HG03103 (cell line): ENCODE data around the gene ROR1.

Source experiments
- ATAC-seq: cut with Tn5 transposase; IDR thresholded peaks from one replicate; pipeline ENCODE4 v1.9.1; 2021; ENCODE audit warnings: low read depth; ENCODE audit not compliant: unreplicated experiment

The ROR1 gene

DNA sequence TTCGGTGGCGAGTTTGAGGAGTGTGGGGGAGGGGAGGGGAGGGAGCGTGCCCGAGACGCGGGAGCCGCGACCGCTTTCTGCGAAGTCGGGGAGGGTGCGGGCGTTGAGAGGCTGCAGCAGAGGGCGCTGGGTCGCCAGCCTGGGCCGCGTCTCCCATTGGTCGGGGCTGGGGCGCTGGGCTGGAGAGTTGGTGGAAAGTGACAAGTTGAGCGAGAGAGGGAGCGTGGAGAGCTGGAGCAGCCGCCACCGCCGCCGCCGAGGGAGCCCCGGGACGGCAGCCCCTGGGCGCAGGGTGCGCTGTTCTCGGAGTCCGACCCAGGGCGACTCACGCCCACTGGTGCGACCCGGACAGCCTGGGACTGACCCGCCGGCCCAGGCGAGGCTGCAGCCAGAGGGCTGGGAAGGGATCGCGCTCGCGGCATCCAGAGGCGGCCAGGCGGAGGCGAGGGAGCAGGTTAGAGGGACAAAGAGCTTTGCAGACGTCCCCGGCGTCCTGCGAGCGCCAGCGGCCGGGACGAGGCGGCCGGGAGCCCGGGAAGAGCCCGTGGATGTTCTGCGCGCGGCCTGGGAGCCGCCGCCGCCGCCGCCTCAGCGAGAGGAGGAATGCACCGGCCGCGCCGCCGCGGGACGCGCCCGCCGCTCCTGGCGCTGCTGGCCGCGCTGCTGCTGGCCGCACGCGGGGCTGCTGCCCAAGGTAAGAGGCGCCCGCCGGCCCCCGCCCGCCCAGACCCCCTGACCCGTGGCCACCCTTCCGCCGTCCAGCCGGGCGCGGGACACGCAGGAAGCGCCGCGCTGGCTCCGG lies at the start of gene ROR1:
TSS of gene ROR1 (plus strand) at position 203 of the 802 bp plus-strand sequence.
- peak; percentile 84 for ATAC-seq

DNA sequence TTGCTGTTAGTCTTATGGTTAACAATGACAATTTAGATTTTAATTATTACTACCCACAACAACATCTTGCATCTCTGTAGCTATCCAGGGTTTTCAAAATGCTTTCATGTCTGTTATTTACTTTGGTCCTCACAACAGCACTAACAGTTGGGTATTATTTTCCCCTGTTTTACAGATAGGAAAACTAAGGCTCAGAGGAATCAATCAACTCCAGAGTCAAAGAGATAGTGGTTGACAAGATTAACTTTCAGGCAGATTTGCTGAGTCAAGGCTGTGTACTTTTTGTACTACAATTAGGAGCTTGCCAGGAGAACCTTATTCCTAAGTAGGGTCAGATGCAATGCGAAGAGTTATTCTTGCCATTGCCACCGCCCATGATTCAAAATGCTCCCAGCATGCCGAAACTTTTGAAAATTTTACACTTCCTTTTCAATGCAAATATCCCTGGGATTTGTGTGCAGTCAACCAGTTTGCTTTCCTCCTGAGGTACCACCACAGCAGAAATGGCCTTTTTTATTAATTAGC lies 49.4 kb upstream of the ROR1 start:
- ATAC-seq, result no peak

DNA sequence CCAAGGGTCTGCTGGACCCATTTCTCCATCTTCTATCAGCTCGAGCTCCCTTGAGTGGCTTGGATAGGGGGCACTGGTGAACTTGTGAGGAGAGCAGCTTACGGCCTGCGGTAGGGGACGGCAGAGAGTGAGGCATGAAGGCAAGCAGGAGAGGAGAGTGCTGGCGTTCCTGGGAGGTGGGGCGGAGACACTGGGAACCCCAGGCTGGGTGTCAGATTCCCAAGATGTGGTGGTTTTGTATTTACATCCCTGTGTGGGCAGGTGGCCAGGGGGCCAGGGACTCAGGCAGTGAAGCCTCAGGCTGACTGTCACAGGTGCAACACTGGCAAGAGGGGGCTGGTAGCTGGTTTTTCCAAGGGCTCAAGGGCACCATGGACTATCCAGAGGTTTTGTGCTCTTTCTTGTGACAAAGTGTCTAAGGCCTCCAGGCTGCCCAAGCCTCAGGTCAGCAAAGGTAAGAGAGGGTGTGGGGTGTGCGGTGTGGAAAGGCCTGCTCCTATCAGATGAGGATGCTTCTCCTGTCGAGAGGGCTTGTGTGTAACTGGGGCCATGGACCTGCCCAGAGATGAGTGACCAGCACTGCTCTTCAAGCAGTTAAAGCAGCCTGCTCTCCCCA lies 45.1 kb upstream of the ROR1 start:
- no peak for ATAC-seq

DNA sequence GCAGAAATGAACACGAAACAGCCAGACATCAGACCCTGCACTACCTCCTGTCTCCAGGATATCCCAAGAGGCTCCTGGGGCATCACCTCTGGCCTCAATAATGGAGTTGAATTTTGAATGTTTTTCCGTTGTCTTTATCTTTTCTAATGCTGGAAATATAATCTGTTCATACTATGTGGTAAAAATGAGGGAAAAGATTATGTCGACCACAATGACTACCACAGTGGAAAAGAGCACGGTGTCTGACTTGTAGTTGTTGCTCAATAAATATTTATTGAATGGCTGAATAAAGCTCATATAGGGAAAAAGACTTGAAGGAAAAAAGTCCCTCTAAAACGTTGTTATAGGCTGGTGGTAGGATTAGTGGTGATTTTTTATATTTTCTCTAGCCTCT lies 44.6 kb upstream of the ROR1 start:
- no peak for ATAC-seq

DNA sequence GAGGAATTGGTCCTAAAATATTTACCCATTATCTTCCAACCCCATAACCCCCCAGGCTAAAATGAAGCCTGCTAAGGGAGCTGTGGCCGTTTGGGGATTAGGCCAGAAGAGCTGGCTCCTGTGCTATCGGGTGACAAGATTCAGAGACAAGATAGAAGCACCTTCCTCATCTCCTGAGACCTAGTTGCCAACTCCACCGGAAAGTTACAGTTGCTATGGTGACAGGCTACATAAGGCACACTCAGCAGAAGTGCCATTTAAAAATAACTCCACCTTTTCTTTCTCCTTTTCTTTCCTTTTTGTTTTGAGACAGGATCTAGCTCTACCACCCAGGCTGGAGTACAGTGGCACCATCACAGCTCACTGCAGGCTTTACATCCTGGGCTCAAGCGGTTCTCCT lies 43.6 kb upstream of the ROR1 start:
- no peak for ATAC-seq

DNA sequence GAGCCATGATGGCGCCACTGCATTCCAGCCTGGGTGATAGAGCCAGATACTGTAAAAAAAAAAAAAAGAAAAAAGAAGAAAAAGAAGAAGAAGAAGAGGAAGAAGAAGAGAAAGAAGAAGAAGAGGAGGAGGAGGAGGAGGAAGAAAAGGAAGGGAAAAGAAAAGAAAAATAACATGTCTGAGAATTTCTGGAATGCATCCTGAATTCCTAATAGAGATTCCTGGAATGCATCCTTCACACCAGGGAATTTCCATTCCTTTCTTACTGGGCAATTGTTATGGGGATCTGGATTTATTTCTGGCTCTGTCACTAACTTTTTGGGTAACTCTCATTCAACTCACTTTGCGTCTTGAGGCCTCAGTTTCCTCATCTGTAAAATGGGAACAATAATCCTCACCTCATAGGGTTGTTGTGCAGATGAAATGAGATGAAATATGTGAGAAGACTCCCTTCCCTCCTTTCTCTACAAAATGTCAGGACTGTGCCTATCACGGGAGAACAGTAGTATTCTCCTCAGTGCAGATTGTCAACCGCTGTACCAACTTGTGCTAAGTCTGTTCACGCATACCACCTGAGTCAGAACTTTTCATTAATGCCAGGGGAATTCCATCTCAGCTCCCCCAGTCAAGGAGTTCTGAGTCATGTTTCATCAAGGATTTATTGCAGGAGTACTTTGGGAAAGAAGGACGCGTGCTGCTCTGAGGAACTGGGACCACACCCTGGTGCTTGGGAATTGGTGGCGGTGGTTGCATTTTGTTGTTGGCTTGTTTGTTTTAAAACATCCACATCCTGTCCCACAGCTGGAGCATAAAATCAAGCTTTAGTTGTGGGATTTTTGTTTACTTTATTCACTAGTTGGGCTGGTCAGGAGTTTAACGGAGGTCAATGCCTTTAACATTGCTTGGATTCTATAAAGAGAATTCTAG lies 42.4 kb upstream of the ROR1 start:
- ATAC-seq, result no peak

DNA sequence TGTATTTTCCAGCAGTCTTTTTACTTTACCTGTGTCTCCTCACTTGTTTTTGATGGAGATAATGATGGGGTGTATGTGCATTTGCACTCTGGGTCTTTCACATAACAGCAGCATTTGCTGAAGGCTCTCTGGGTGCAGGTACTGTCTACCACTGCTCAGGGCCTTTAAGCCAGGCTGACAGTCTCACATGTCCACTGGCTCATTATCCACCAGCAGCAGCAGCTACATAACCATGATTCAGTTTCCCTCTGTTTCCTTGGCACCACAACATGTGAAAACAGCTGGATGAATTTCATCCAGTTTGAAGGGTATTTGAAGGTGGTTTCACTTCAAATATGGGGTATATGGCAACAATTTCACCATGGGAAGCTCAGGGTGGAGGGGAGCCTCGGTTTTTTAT lies 41.2 kb upstream of the ROR1 start:
- no peak for ATAC-seq

DNA sequence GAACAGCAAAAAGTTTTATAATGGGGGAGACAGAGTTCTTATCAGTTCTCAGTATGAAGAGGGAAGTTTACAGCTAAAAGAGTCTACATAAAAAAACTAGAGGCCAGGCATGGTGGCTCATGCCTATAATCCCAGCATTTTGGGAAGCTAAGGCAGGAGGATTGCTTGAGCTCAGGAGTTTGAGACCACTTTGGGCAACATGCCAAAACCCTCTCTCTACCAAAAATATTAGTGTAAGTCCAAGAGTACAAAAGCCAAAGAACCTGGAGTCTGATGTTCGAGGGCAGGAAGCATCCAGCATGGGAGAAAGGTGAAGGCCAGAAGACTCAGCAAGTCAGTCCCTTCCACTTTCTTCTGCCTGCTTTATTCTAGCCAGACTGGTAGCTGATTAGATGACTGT lies 35.0 kb upstream of the ROR1 start:
- ATAC-seq, result no peak

DNA sequence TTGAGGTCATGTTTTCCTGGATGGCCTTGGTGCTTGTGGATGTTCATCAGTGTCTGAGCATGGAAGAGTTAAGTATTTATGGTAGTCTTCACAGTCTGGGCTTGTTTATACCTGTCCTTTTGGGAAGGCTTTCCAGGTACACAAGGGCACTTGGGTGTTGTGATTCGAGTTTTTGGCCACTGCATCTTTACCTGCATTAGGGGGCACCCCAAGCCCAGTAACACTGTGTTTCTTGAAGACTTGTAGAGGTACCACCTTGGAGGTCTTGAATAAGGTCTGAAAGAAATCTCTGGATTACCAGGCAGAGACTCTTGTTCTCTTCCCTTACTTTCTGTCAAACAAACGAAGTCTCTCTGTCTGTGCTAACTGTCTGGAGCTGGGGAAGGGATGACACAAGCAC lies 34.4 kb upstream of the ROR1 start:
- ATAC-seq, result no peak

DNA sequence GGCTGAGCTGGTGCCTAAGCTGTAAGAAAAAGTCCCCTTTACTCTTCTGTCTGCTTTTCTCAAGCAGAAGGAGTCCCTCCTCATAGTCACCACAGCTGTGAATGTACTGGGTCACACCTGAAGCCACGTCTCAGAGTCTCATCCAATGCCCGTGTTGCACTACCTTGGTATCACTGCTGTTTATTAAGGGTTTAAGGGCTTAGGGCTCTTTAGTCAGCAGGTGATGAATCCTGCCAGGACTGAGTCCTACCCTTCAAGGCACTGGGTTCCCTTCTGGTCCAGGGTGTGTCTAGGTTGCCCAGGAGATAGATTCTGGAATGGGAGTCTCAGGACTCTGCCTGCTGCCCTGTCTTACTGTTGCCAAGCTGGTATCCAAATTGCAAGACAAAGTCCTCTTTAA lies 33.4 kb upstream of the ROR1 start:
- no peak for ATAC-seq

DNA sequence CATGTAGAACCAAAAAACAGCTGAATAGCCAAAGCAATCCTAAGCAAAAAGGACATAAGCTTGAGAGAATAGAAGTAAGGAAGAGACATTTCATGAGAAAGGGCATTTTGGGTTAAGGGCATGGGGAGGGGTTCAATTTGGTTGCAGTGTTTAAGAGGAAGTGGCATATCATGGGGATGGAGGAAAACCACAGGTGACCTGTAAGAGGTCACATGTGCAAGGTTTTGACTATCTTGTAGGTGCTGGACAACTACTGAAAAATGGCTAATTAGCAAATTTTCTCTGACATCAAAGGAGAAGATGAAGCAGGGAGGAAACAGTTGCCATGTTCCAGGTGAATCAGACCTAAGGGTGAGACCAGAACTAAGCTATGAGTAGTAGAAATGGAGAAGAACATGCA lies 31.3 kb upstream of the ROR1 start:
- no peak for ATAC-seq

DNA sequence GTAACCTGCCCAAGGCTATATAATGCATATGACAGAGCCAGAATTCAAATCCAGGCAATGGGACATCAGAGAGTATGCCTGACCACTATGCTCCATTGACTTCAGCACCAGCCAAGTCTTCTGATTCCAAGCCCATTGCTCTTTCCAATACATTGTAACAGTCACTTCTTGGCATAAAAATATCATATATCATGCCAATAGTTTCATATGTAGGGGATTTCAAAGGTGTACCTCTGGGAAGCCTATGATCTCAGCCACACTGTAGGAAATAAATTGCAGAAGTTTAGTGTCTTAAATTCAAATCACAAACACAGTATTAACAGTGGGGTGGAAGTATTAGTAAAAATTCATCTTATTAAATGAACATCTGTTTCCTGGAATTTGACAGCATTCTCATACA lies 30.0 kb upstream of the ROR1 start:
- ATAC-seq, result no peak

DNA sequence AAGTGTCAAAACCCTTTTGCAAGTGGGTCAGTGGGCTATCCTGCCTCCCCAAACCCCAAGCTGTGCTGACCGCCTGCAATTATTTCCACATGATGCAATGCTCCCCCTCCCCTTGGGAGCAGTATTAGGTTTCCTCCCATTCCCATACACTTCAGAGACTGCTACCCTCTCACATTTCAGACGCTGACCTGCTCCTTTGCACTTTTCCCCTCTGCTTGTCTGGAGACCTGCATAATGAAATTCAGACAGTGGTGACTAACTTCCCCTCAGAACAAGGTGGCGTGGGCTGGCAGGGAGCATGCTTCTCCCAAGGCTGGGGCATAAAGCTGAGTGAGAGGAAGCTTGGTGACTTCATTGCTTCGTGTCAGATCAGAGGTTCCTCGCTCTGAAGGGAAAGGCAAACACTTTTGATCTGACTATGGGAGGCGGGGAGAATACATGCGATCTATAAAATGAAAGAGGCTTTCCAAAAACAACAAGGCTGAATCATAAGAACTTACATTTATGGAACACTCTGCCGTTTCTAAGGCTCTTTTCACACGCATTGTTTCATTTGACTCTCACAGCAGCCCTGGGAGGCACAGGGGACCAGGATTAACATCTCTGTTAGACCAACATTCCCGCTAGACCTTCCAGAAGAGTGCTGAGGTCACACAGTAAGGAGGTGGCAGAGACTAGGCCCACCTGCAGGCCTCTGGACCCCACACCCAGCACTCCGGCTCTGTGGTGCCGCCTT lies 27.5 kb upstream of the ROR1 start:
- ATAC-seq, result no peak

DNA sequence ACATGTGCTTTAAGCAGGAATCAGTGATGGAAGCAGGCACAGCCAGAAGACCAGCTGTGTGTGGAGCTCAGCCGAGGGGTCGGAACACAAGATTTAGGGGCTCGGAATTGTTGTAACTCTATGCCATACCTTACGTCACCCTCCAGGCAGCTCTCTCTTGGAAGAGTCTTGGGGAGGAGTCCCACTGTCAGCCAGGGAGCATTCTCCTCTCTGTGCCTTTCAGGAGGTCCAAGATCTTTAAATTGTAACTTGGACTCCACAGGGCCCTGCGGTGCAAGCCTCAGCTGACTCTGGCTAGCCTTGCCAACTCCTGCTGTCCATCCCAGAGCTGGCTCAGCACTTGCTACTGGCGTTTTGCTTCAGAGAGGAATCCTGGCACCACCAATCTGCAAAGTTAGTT lies 26.4 kb upstream of the ROR1 start:
- no peak for ATAC-seq

DNA sequence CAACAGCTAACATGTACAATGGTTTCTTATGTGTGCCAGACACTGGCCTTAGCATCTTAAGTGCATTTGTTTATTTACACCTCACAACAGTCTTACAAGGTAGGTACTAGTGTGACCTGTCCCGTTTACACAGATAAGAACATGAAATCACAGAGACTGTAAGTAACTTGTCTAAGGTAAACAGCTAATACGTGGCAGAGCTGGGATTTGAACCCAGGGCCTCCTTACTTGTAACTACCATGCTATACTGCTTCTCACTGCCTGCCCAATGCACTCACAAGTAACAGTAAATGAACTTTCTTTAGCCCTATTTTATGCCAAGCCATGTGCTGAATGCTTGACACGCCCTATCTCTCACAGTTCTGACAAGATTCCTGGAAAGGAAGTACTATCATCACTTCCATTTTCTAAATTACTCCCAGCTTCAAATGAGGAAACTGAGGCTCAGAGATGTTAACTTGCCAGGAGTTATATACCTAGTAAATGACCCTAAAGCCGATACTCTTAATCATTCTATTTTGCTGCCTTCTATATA lies 25.7 kb upstream of the ROR1 start:
- no peak for ATAC-seq

DNA sequence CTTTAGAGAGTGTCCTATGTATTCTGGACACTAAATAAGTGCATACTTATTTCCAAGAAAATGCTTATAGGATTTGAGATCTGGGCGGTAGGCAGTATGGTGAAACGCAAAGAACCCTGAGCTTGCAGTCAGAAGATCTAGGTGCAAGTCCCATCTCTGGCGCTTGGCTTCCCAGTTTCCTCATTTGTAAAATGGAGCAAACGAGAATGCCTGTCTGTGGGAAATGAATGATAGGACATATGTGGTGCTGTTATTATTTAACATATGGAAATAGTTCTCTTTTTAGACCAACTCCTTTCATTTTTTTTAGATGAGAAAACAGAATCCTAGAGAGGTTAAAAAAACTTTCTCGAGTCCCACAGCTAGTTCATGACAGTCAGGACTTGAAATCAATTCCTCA lies 25.2 kb upstream of the ROR1 start:
- ATAC-seq, result no peak

DNA sequence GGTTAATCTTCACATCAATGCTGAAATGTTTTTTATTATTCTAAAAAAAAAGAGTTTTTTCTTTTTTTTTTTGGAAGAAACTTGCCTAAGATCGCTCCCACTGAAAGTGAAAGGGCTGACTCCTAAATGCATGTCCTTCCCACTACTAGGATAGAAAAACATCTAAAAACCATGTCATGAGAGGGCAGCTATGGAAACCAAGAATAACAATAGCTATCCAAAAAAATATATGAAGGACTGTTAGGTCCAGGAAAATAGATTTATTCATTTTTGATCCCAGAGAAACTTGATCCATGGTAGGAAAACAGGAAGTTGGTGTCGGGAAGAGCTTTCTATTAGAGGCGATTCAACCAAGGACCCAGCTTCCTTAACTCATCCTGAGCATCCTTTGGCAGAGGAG lies 23.1 kb upstream of the ROR1 start:
- no peak for ATAC-seq

DNA sequence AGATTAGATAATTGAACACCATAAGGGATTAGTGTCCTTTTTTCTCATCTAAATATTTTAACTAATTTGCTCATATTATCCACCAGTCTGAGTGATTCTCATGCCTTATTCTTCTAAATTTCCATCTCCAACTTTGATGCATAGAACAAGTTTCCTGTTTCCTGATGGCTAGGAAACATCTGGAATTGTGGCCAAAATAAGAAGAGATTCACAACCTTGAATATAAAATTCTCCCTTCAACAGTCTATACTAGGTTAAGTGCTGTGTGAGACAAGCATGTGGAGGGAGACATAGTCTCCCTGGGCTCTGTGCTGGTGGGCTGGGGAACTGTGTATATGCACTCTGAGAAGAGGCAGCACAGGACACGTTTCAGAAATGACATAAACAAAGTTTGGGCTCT lies 21.6 kb upstream of the ROR1 start:
- ATAC-seq, result no peak

DNA sequence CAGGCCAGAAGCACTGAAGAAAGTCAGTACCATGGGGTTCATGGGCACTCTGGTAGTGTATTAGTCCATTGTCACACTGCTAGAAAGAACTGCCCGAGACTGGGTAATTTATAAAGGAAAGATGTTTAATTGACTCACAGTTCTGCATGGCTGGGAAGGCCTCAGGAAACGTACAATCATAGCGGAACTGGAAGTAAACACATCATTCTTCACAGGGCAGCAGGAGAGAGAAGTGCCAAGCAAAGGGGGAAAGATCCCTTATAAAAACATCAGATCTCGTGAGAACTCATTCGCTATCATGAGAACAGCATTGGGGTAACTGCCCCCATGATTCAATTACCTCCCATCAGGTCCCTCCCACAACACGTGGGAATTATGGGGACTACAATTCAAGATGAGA lies 20.2 kb upstream of the ROR1 start:
- no peak for ATAC-seq

DNA sequence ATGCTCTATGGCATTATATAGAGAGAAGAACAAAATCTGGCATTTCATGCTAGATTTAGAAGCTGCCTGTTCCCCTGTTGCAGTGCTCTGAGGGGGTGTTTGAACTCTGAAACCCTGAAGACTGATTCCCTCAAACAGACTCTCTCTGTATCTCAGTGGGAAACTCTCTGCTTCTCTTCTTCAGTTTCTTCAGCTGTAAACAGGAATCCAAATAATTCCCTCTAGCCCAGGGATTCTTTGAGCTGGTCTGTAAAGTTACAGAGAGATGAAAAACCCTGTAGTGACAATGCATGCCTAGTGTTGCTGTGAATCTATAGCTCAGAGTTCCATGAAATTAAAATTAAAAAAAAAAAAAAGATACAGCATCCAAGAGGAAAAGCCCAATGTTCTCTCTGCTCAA lies 17.0 kb upstream of the ROR1 start:
- no peak for ATAC-seq
